CD14-positive monocyte (primary cell): ENCODE data around the gene IL1F10. TPM values are rescaled to one million over a fixed set of nuclear protein-coding genes. Genes with fewer than 3 reads are reported as not detected.

Experiments used
- DNase-seq, 3 donors: peaks; one replicate each; pipeline ENCODE4 v3.0.0-alpha.2; 2011 to 2022
- H2AFZ ChIP-seq: 2 replicates; pipeline ENCODE4 v1.6.0; 2012; ENCODE audit warnings: mild to moderate bottlenecking, low read depth, low read length, inconsistent platforms; ENCODE audit not compliant: insufficient read depth, poor library complexity, severe bottlenecking
- H3K27ac ChIP-seq, 2 donors: 1 replicate in 1 of 2; 2 replicates in 1 of 2; pipeline ENCODE4 v1.5.1; 2012 to 2013; ENCODE audit warnings: low read length in 2 of 2, control low read depth in 1 of 2, inconsistent platforms in 1 of 2, low read depth in 1 of 2, mild to moderate bottlenecking in 1 of 2
- H3K27me3 ChIP-seq, 2 donors: one replicate each; pipeline versions ENCODE4 v1.6.0 to v1.6.1; 2011 to 2013; ENCODE audit warnings: low read length in 2 of 2; ENCODE audit not compliant: control insufficient read depth in 2 of 2, insufficient read depth in 2 of 2
- H3K36me3 ChIP-seq, 2 donors: replicated peaks in 1 of 2; 1 replicate in 1 of 2; 2 replicates in 1 of 2; pipeline versions ENCODE4 v1.5.1 to v1.6.1; 2012 to 2013; ENCODE audit warnings: low read length in 2 of 2, control low read depth in 1 of 2, inconsistent platforms in 1 of 2, mild to moderate bottlenecking in 1 of 2; ENCODE audit not compliant: insufficient read depth in 2 of 2, control insufficient read depth in 1 of 2
- H3K4me1 ChIP-seq, 2 donors: 1 replicate in 1 of 2; 2 replicates in 1 of 2; pipeline versions ENCODE4 v1.5.1 to v1.6.1; 2012 to 2013; ENCODE audit warnings: low read length in 2 of 2, control low read depth in 1 of 2, inconsistent platforms in 1 of 2, mild to moderate bottlenecking in 1 of 2, moderate library complexity in 1 of 2; ENCODE audit not compliant: insufficient read depth in 2 of 2, control insufficient read depth in 1 of 2
- H3K4me2 ChIP-seq: replicated peaks from 2 replicates; pipeline ENCODE3; 2012; ENCODE audit warnings: low read length, moderate library complexity, mild to moderate bottlenecking; ENCODE audit not compliant: poor library complexity, severe bottlenecking; ENCODE audit errors: extremely low read depth
- H3K4me3 ChIP-seq, 3 experiments: fragments of 200-600 bp in 1 of 3; sonication (generic) in 1 of 3; replicated peaks in 1 of 3; 1 replicate in 2 of 3; 2 replicates in 1 of 3; pipeline ENCODE4 v1.5.1; 2011 to 2013; ENCODE audit warnings: low read length in 3 of 3, mild to moderate bottlenecking in 3 of 3, control low read depth in 2 of 3, low read depth in 2 of 3, inconsistent platforms in 1 of 3, moderate library complexity in 1 of 3
- H3K79me2 ChIP-seq: 2 replicates; pipeline ENCODE4 v1.6.0; 2012; ENCODE audit warnings: mild to moderate bottlenecking, control low read depth, inconsistent platforms, low read length, moderate library complexity; ENCODE audit not compliant: insufficient read depth
- H3K9ac ChIP-seq: 2 replicates; pipeline ENCODE4 v1.6.0; 2017; ENCODE audit warnings: low read length, mild to moderate bottlenecking; ENCODE audit not compliant: insufficient read depth, poor library complexity, severe bottlenecking
- H3K9me3 ChIP-seq, 2 donors: replicated peaks in 1 of 2; 1 replicate in 1 of 2; 2 replicates in 1 of 2; pipeline versions ENCODE4 v1.5.1 to v1.6.1; 2012 to 2013; ENCODE audit warnings: low read length in 2 of 2, control low read depth in 1 of 2; ENCODE audit not compliant: control insufficient read depth in 1 of 2, insufficient read depth in 1 of 2
- H4K20me1 ChIP-seq: 2 replicates; pipeline ENCODE4 v1.6.0; 2012; ENCODE audit warnings: mild to moderate bottlenecking, low read length, control low read depth, moderate library complexity; ENCODE audit not compliant: insufficient read depth
- H3K27ac Mint-ChIP-seq, 7 donors: one replicate each; pipeline ENCODE4 v1.8.0; 2020; ENCODE audit warnings: mild to moderate bottlenecking in 7 of 7, mixed read lengths in 7 of 7, moderate library complexity in 6 of 7, inconsistent platforms in 2 of 7
- H3K27me3 Mint-ChIP-seq, 3 donors: one replicate each; pipeline ENCODE4 v1.8.0; 2021 to 2022; ENCODE audit warnings: low read depth in 3 of 3, mild to moderate bottlenecking in 3 of 3, mixed read lengths in 3 of 3, moderate library complexity in 3 of 3, inconsistent platforms in 1 of 3
- H3K36me3 Mint-ChIP-seq, 2 donors: one replicate each; pipeline ENCODE4 v1.8.0; 2020; ENCODE audit warnings: mixed read lengths in 2 of 2, inconsistent platforms in 1 of 2, mild to moderate bottlenecking in 1 of 2
- H3K4me1 Mint-ChIP-seq: one replicate; pipeline ENCODE4 v1.8.0; 2020; ENCODE audit warnings: mild to moderate bottlenecking, mixed read lengths
- H3K4me3 Mint-ChIP-seq, 2 donors: one replicate each; pipeline ENCODE4 v1.8.0; 2020; ENCODE audit warnings: mild to moderate bottlenecking in 2 of 2, mixed read lengths in 2 of 2, moderate library complexity in 1 of 2
- H3K9me3 Mint-ChIP-seq, 7 donors: one replicate each; pipeline ENCODE4 v1.8.0; 2020 to 2022; ENCODE audit warnings: mixed read lengths in 7 of 7, mild to moderate bottlenecking in 6 of 7, moderate library complexity in 6 of 7, inconsistent platforms in 2 of 7
- WGBS: methylation state at CpG from one replicate; pipeline ENCODE4 v1.1.5; 2013; ENCODE audit warnings: missing lambda C conversion rate; ENCODE audit not compliant: insufficient coverage; 5-methylcytosine and 5-hydroxymethylcytosine counted together
- intact Hi-C, 2 donors: fragments of 100-400 bp; cut with micrococcal nuclease; formaldehyde crosslinking; loops; one replicate each; pipeline versions ENCODE4 v1.15.0 to v1.15.1; 2023
- polyA plus RNA-seq, 3 donors: library from polyadenylated mRNA; depleted of rRNA in 1 of 3; unstranded in 2 of 3; stranded (reverse) in 1 of 3; fragments of 300-500 nt in 2 of 3; fragments of >200 nt in 1 of 3; fragmentation: Illumina TruSeq in 2 of 3; gene quantifications; 1 replicate in 2 of 3; 2 replicates in 1 of 3; pipeline ENCODE4 v1.2.3, GENCODE V29; 2012 to 2021
- TF ChIP-seq, protein P1 (sequence below): fragments of 200-600 bp; IDR thresholded peaks from one replicate; pipeline ENCODE4 v1.8.0; 2022; ENCODE audit warnings: antibody characterized with exemption, mild to moderate bottlenecking

IL1F10 gene
- polyA plus RNA-seq, 3 donors = not detected

DNA sequence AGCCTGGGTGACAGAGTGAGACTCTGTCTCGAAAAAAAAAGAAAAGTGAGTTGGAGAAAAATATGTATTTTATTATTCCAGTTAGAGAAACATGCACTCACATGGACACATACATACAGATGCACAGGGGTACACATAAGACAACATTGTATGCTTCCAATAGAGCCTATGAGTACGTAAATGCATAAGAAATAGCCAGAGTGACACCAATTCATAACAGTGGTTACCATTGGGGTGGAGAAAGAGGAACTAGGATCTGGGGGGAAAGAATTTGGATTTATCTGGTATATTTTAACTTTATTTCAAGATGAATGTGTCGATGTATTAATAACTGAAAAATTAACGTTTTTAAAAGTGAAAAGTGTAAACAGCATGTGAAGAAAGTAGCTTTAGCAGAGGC lies 46.5 kb upstream of the IL1F10 start:
- no peak overlapping the region for H3K4me3 Mint-ChIP-seq
- Histone ChIP-seq H3K36me3 (no peaks in the 10 kb centered on the region), H3K79me2 (no peaks in the 10 kb centered on the region), H3K4me1 (no peaks in the 10 kb centered on the region), H3K27me3 (peaks cover 0 to 10% of the 10 kb centered on the region in 2 donors), H3K27ac (no peak overlapping the region), H3K4me3 (no peak overlapping the region), H3K4me2 (no peak overlapping the region), H3K9me3 (no peaks in the 10 kb centered on the region), H4K20me1 (no peaks in the 10 kb centered on the region), H3K9ac (no peak overlapping the region), H2AFZ (no peak overlapping the region)
- DNase-seq = no peak
- H3K36me3 Mint-ChIP-seq = no peaks in the 10 kb centered on the region
- intact Hi-C loops = no loop called here
- H3K27ac Mint-ChIP-seq = no peak overlapping the region
- WGBS = 46% methylated on average over 2 of the region's 4 CpGs
- H3K4me1 Mint-ChIP-seq = peaks cover 8% of the 10 kb centered on the region
- H3K9me3 Mint-ChIP-seq = peaks cover 2 to 13% (median 4%) of the 10 kb centered on the region in 7 donors
- H3K27me3 Mint-ChIP-seq = peaks cover 3 to 11% (median 4%) of the 10 kb centered on the region in 3 donors
- TF ChIP-seq, protein P1, sequence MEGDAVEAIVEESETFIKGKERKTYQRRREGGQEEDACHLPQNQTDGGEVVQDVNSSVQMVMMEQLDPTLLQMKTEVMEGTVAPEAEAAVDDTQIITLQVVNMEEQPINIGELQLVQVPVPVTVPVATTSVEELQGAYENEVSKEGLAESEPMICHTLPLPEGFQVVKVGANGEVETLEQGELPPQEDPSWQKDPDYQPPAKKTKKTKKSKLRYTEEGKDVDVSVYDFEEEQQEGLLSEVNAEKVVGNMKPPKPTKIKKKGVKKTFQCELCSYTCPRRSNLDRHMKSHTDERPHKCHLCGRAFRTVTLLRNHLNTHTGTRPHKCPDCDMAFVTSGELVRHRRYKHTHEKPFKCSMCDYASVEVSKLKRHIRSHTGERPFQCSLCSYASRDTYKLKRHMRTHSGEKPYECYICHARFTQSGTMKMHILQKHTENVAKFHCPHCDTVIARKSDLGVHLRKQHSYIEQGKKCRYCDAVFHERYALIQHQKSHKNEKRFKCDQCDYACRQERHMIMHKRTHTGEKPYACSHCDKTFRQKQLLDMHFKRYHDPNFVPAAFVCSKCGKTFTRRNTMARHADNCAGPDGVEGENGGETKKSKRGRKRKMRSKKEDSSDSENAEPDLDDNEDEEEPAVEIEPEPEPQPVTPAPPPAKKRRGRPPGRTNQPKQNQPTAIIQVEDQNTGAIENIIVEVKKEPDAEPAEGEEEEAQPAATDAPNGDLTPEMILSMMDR = no peak

DNA sequence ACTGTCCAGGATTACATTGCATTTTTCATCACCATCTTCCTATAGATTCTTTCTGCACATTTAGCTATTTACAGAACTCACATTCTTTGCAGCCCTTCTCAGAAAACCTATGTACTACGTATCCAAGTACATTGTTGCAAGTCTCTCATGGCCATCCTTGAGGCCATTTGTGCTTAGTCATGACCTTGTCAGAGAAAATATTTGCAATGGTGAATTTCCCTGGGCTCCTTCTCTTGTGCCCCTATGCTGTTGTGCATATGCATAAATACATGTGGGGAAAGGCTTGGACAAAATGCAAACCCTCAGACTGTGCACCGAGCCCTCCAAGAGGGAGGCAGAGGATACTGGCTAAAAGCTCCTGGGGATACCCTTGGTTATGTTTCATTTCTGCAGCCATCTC lies 43.0 kb upstream of the IL1F10 start:
- Mint-ChIP-seq H3K27me3 (peaks cover 13 to 24% (median 20%) of the 10 kb centered on the region in 3 donors), H3K4me1 (peaks cover 8% of the 10 kb centered on the region), H3K27ac (no peak overlapping the region), H3K4me3 (no peak overlapping the region), H3K9me3 (peaks cover 0 to 2% (median under 1%) of the 10 kb centered on the region in 7 donors), H3K36me3 (no peaks in the 10 kb centered on the region)
- Histone ChIP-seq H3K27me3 (peaks cover 5 to 17% of the 10 kb centered on the region in 2 donors), H2AFZ (no peak overlapping the region), H3K79me2 (no peaks in the 10 kb centered on the region), H3K27ac (no peak overlapping the region), H4K20me1 (no peaks in the 10 kb centered on the region), H3K4me2 (no peak overlapping the region), H3K9me3 (no peaks in the 10 kb centered on the region), H3K36me3 (no peaks in the 10 kb centered on the region), H3K9ac (no peak overlapping the region), H3K4me1 (no peaks in the 10 kb centered on the region), H3K4me3 (no peak overlapping the region)
- intact Hi-C loops = no loop called here
- no peak for DNase-seq
- TF ChIP-seq, protein P1 = no peak
- 100% methylated on average over 1 of the region's 2 CpGs for WGBS
